HL-60/S4 treated with retinoic acid at 250 ng/mL for 4 days and 3 days (cell line): ENCODE data around the gene ADRA2C.
"Not testable (repeated sequence)": the region's sequence is repeated elsewhere in the genome, so short reads cannot be mapped to it uniquely, and the experiment has no call there.

Experiments
- in situ Hi-C: fragments of 300-500 bp; cut with MboI; formaldehyde crosslinking; loops from 2 replicates; pipeline ENCODE4 v1.7.0; 2022; ENCODE audit warnings: low sequenced_read_pairs

Gene ADRA2C

DNA sequence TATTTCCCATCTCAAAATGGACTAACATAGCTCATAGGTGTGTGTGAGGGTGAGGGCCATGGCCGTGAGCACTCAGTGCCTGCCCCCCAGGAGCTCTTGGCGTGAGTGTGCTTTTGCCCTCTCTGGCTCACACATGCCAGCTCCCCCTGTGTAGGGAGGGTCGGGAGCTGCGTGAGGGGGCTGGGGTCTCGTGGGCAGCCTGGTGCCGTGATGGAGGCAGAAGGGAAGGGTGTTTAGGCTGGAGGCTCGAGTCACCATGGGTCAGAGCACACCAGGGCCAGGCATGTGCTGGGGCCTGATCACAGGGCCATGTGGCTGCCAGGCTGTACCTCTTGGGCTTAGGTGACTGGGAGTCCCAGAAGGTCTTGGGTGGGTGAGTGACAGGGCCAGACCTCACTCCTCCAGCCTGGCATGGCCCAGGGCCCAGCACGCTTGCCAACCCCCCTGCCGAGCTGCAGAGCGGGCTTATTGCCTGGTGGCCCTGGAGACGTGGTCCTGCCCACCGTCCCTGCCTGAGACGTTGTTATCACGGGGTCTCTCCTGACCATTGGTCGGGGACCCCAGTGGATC lies 44.0 kb downstream of the ADRA2C start:
- in situ Hi-C loops: no loop called here

DNA sequence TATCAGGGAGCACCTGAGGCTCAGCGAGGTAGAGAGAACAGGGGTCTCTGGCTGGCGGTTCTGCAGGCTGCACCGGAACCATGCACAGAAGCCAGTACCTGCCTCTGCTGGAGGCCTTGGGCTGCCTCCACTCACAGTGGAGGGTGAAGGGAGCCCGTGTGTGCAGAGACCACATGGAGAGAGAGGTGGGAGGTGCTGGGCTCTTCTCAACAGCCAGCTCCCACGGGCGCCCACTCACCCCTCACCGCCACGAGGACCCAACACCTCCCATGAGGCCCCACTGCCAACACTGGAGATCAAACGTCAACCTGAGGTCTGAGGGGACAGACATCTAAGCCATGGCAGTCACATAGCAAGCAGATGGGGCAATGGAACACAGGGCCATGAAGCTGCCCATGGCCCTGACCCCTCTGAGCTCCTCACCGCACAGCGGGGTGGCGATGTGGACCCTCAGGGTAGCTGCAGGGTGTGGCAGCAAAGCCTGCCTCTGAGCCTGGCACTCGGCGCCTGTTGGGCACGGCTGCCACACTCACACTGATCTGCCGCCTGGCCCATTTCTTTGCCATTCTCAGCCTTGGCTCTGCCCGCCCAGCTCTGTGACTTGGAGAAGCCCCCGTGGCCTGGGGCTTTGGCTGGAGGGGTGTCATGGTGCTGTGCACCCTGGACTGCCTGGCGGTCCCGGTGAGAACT lies 44.8 kb downstream of the ADRA2C start:
- in situ Hi-C loops: no loop called here

DNA sequence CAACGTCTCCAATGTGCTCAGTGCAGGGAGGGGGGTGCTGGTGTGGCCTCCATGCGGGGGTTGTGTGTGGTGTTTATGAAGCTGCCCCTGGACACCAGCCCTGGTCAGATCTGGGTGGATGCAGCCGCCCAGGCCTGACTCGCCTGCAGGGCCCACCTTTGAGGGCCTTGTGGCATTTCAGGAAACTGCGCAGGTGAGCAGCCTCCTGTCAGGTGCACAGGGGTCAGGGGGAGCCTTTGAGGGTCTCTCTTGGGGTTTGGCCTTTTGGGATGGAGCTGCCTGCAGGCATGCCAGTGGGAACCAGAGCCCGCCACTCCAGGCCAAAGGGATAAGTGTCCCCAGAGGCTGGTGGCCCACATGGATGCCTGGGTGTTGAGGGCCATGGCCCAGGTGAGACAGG lies 45.4 kb downstream of the ADRA2C start:
- in situ Hi-C loops: no loop called here

DNA sequence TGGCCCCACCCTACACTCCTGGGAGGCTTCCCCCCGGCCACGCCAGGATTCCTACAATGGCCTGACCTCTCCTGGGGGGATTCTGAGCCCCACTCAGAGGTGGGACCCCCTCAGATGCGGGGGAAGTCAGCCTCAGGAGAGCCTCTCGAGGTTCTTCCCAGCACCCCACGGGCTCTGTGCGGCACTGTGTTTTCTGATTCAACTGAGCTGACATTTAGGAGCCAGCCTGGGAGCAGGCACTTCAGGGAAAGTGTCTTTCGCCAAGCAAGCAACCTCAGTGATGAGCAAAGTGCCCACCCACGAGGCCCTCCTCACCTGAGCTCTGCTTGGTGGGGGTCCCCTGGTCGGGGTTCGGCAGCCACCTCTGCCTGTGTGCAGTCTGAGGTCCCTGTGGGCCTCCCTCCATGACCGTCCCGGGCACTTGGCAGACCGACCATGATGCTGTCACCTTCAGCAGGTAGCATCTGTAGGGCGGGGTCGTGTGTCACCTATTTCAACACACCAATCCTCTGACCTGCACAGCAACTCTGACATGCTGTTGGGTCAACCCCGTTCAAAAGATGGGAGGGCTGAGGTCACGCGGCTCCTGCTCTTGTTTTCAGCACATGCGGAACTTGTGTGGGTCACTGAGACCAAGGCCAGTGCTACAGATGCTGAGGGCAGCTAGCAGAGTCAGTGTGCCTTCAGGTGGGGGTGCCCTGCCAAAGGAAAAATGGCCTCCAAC lies 46.2 kb downstream of the ADRA2C start:
- in situ Hi-C loops: no loop called here

DNA sequence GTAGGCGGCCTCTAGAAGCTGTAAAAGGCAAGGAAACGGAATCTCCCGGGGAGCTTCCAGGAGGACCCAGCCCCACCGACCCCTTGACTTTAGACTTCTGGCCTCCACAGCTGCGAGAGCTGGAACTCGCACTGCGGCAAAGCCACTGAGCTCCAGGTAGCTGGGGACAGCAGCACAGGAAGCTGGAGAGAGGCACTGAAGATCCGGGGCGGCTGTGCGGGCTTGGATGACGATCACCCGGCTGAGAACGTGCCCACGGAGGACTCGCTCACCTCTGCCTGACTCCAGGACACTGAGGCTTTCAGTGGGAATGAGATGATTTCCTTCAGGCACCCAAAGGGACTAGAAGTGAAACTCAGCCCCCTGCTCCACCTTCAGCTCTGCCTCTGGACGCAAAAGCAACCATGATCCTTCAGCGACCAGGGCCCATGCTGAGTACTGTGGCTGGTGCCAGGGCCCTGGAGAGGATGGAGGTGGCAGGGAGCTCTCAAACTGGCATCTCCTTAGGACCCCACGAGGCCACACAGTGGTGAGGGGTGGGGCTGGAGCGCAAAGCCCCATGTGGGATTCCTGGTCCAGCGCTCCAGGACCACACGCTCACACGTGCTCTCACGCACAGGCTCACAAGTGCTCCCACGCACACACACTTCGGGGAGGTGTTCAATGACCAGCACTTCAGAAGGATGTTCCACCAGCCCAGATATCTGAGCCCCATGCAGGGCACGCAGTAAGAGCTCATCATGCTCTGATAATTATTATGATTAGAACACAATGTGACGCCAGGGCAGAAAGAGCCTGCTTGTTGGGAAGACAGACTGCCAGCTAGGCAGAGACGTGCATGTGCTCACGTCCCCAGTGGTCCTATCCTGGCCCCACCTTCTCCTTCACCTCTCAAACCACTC lies 47.2 kb downstream of the ADRA2C start:
- in situ Hi-C loops: no loop called here

DNA sequence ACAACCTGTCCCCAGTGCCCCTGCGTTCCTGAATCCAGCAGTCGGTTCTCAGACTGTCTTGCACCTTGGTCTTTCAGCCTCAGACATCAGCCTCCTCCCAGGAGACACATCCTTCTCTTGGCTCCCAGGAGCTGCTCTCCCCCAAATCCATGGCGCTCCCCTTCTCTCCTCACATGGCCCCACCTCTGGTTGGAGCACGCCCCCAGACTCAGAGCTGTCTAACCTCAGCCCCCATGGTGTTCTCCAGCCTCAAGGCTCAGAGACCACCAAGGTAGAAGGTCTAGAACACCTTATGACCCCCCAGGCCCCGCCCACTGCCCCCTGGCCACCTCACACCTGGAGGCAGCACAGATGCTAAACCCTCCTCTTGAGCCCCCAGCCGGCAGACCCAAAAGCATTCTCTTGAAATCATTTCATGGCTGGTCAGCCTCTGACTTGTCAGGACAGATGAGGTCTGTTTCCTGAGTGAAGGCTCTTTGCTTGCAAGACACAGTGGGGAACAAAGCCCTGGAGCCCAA lies 47.9 kb downstream of the ADRA2C start:
- in situ Hi-C loops: no loop called here

DNA sequence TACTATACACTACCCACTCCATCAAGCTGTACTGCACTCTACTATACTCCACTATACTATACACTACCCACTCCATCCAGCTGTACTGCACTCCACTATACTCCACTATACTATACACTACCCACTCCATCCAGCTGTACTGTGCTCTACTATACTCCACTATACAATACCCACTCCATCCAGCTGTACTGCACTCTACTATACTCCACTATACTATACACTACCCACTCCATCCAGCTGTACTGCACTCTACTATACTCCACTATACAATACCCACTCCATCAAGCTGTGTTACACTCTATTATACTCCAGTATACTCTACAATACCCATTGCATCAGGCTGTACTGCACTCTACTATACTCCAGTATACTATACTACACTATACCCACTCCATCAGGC lies 48.7 kb downstream of the ADRA2C start:
- in situ Hi-C loops: not testable (repeated sequence)

DNA sequence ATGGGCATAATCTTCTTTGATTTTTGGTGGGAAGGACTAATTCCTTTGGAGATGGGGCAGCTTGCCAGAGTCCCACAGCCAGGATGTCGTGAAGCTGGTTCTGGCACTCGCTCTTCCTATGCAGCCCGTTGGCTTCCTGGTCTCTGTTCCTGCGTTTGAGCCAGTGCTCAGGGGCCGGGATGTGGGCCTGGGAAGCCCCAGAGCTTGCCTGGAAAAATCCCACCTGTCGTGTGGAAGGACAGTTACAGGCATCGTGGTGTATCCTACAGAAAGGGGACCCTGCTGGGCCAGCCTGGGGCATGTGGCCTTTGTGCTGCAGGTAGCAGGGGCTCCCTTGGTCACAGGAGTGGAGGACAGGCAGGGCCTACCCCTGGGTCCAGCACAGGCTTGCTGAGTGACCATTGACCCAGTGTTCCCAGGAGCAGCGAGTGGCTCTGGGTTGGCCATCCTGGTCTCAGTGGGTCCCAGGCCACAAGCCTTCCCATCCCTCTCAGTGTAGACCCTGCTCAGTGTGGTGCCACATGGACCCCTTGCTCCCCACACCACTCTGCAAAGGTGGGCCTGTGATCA lies 50.2 kb downstream of the ADRA2C start:
- in situ Hi-C loops: no loop called here

DNA sequence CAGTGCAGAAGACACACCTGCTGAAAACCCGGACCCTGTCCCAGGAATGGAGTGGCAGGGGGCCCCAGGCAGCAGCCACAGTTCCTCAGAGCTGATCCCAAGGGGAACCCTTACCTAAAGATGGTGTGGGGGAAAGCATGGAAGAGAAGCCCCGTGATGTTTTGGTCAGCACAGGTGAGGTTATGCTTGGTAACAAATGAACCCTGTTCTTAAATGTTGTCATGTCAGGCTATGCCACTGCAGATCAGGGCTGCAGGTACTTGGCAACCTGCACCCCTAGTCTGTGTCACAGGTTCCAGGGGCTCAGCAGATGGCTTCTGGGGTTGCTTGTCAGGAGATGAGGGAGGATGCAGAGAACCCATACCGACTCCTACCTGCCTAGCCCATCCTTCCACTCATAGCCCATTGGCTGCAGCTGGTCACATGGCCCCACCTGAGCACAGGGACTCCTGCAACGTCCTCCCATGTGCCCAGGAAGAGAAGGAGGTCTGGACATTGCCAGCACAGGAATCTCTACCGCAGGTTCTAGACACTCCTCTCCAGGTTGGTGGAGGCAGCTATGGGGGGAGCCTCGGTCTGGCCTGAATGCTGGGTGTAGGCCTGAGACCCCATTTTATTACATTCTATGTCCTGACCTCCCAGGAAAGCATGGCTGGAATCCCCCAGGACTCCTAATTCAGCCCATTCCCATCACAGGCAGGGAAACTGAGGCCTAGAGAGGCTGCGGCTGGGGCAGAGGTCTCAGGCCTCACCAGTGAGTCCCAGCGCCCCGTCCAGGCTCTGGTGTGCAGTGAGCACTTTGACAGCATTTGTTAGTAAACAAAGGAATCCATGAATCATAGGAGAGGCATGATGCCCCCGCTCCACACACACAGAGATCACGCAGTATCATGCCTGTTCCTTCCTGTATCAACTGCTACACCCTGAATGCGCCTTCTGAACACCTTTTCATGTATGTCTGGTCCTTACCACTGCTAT lies 51.1 kb downstream of the ADRA2C start:
- in situ Hi-C loops: no loop called here
